Heart right ventricle (tissue), 16 donors: ENCODE results near the gene NKX6-2. TPM values are rescaled to one million over a fixed set of nuclear protein-coding genes. Genes with fewer than 3 reads are reported as not detected.

Experiments used
- ATAC-seq, 8 donors: fragments of 200-7000 bp; cut with Tn5 transposase; one replicate each; pipeline ENCODE4 v1.9.1; 2020; ENCODE audit warnings: mild to moderate bottlenecking in 8 of 8, moderate library complexity in 8 of 8, moderate number of reproducible peaks in 1 of 8
- DNase-seq, 2 donors: peaks; one replicate each; pipeline ENCODE4 v3.0.0-alpha.2; 2020
- H3K27ac ChIP-seq, 10 donors: fragments of 200-600 bp; sonication (generic) in 2 of 10; one replicate each; pipeline versions ENCODE4 v1.5.0 to v1.8.0; 2020 to 2022; ENCODE audit warnings: mild to moderate bottlenecking in 3 of 10
- H3K27me3 ChIP-seq, 7 donors: fragments of 200-600 bp; one replicate each; pipeline ENCODE4 v1.8.0; 2021 to 2022; ENCODE audit warnings: mild to moderate bottlenecking in 2 of 7
- H3K36me3 ChIP-seq, 9 donors: fragments of 200-600 bp; sonication (generic) in 1 of 9; one replicate each; pipeline versions ENCODE4 v1.5.0 to v1.8.0; 2020 to 2022; ENCODE audit warnings: mild to moderate bottlenecking in 2 of 9
- H3K4me1 ChIP-seq, 9 donors: fragments of 200-600 bp; sonication (generic) in 1 of 9; one replicate each; pipeline versions ENCODE4 v1.5.0 to v1.8.0; 2020 to 2022; ENCODE audit warnings: mild to moderate bottlenecking in 4 of 9
- H3K4me3 ChIP-seq, 10 donors: fragments of 200-600 bp; sonication (generic) in 2 of 10; one replicate each; pipeline versions ENCODE4 v1.5.0 to v1.8.0; 2020 to 2022; ENCODE audit warnings: mild to moderate bottlenecking in 7 of 10, moderate library complexity in 2 of 10
- H3K9me3 ChIP-seq, 11 donors: fragments of 200-600 bp in 10 of 11; sonication (generic) in 2 of 11; one replicate each; pipeline versions ENCODE4 v1.5.0 to v1.8.0; 2013 to 2022; ENCODE audit warnings: mild to moderate bottlenecking in 2 of 11, control low read depth in 1 of 11, moderate library complexity in 1 of 11
- WGBS, 2 donors: extraction: QIAGEN DNeasy Blood & Tissue Kit; methylation state at CpG; one replicate each; pipeline ENCODE4 v1.1.7; 2013; ENCODE audit warnings: inconsistent platforms in 1 of 2; 5-methylcytosine and 5-hydroxymethylcytosine counted together
- intact Hi-C, 10 donors: fragments of 100-400 bp; cut with DNase I; formaldehyde crosslinking; loops; one replicate each; pipeline versions ENCODE4 v1.11.1 to v1.14.2; 2022
- polyA plus RNA-seq, 2 donors: library from polyadenylated mRNA; stranded (reverse); fragments of 200-250 nt; gene quantifications; one replicate each; pipeline ENCODE4 v1.2.3, GENCODE V29; 2013
- total RNA-seq, 10 donors: library from RNA; stranded (reverse); fragmentation: NEBNext Ultra II Directional in 3 of 10; extraction: Animal tissue kit (Norgen Biotek cat#: 25700) in 3 of 10; gene quantifications; one replicate each; pipeline versions ENCODE4 v1.2.1 to v1.2.4, GENCODE V29; 2021 to 2023
- TF ChIP-seq, protein P1 (sequence below), 9 donors: fragments of 200-600 bp; sonication (generic) in 2 of 9; IDR thresholded peaks; one replicate each; pipeline versions ENCODE4 v1.5.0 to v1.8.0; 2021 to 2022; ENCODE audit warnings: antibody characterized with exemption in 9 of 9, mild to moderate bottlenecking in 5 of 9, moderate library complexity in 1 of 9
- donor health status: Arrhythmogenic right ventricular cardiomyopathy.
- donor health status: ischemic (EF 13 %, LVEDD 7.1; RV severe dilation, severe dysfunction).
- donor health status: healthy with polysubstance abuse.
- donor health status: DM: no; HTN: yes; CAD: no.
- donor health status: DM: no; HTN: no; CAD: no.
- donor health status: ischemic (EF 25% LVEDD 6.9; RV normal size, moderate dysfunction).
- donor health status: ischemic (EF 25% LVEDD 5.7; RV mildly dilated, moderate dysfunction).
- donor health status: healthy.
- donor health status: DM: yes; HTN: yes; CAD: no.
- donor health status: Ischemic cardiomyopathy.
- donor health status: ischemic (EF 35%, LVEDD 5.7; RV mildly dilated, moderate dysfunction).
- donor health status: nonischemic (EF 11% LVEDD 7.7; RV severe dilation, severe dysfunction).
- donor health status: DM: yes; HTN: yes; CAD: no.
- donor health status: PGD.
- donor health status: ischemic (EF 29% LVEDD 5.4; RV normal size, mild dysfunction).
- donor health status: nonischemic (EF 23%, LVEDD 6.1; RV moderate dilation, normal function).

NKX6-2 gene
- total and polyA plus RNA-seq, 12 donors, result 0.17 to 0.51 TPM; not detected in 10

DNA sequence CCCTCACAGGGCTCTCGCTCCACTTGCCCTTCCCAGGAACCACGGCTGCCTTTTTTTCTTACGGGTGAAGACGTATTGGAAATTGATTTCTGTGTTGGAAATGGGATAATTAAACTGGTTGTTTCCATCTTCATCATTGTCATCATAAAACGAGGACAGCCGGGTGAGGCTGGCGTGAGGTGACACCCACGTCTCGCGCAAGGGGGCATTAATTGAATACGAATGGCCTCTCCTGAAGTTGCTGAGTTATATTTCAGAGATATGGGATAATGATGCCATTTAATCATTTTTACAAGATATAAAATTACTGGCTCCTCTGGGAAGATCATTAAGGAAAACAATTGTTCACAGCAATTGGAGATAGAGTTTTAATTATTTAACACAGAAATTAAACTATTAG lies 18.3 kb upstream of the NKX6-2 start:
- 92 to 95% methylated on average over 11 of the region's 11 CpGs for WGBS, 2 donors
- Histone ChIP-seq H3K27ac (no peak overlapping the region), H3K27me3 (peaks cover 0 to 21% (median 17%) of the 10 kb centered on the region in 7 donors), H3K4me3 (no peak overlapping the region), H3K4me1 (no peaks in the 10 kb centered on the region), H3K36me3 (no peaks in the 10 kb centered on the region), H3K9me3 (peaks cover 0 to 7% (median 3%) of the 10 kb centered on the region in 11 donors)
- TF ChIP-seq, protein P1, sequence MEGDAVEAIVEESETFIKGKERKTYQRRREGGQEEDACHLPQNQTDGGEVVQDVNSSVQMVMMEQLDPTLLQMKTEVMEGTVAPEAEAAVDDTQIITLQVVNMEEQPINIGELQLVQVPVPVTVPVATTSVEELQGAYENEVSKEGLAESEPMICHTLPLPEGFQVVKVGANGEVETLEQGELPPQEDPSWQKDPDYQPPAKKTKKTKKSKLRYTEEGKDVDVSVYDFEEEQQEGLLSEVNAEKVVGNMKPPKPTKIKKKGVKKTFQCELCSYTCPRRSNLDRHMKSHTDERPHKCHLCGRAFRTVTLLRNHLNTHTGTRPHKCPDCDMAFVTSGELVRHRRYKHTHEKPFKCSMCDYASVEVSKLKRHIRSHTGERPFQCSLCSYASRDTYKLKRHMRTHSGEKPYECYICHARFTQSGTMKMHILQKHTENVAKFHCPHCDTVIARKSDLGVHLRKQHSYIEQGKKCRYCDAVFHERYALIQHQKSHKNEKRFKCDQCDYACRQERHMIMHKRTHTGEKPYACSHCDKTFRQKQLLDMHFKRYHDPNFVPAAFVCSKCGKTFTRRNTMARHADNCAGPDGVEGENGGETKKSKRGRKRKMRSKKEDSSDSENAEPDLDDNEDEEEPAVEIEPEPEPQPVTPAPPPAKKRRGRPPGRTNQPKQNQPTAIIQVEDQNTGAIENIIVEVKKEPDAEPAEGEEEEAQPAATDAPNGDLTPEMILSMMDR (IDR thresholded peaks at IDR 0.05), result no peak
- intact Hi-C loops, result no loop called here
- DNase-seq (no peak), ATAC-seq (no peak)

DNA sequence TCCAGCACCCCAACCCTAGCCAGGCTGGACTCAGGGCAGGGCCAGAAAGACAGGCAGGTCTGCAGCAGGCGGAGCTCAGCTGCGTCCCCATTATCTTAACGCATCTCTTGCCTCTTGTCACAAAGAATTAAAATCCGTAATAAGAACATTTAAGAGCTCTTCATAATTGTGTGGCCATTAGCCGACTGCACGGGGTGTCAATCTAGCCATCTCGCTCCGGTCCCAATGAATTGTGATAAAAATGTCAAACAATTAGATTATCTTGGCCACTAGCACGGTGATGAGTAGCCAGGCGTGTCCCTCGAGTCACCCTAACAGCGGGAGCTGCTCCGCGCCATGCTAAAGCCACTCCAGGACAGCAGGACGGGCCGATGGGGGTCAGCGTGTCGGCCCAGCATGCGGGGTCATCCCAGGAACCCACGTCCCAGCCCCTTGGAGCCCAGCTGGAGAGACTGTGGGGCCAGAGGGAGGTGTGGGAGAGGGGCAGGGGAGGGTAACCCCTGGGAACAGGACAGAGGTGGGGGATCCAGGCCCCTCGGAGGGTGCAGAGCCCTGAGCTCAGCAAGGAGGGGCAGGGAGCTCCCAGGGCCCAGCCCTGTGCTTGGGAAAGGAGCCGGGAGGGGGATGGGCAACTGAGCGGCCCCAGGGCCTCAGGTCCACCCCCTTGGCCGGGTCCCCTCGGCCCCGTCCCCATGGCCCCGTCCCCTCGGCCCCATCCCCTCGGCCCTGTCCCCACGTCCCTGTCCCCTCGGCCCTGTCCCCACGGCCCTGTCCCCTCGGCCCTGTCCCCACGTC lies 17.7 kb upstream of the NKX6-2 start:
- no peaks in the 10 kb centered on the region for H3K4me1 ChIP-seq
- ATAC-seq, result no peak
- TF ChIP-seq, protein P1 (IDR thresholded peaks at IDR 0.05), result no peak
- intact Hi-C loops, result no loop called here
- H3K27me3 ChIP-seq, result peaks cover 0 to 16% (median 10%) of the 10 kb centered on the region in 7 donors
- H3K36me3 ChIP-seq, result no peaks in the 10 kb centered on the region
- DNase-seq, result no peak
- peaks cover 0 to 7% (median 3%) of the 10 kb centered on the region in 11 donors for H3K9me3 ChIP-seq
- H3K27ac ChIP-seq, result no peak overlapping the region
- no peak overlapping the region for H3K4me3 ChIP-seq
- WGBS, 2 donors, result 79 to 80% methylated on average over 24 to 34 of the region's 34 CpGs

DNA sequence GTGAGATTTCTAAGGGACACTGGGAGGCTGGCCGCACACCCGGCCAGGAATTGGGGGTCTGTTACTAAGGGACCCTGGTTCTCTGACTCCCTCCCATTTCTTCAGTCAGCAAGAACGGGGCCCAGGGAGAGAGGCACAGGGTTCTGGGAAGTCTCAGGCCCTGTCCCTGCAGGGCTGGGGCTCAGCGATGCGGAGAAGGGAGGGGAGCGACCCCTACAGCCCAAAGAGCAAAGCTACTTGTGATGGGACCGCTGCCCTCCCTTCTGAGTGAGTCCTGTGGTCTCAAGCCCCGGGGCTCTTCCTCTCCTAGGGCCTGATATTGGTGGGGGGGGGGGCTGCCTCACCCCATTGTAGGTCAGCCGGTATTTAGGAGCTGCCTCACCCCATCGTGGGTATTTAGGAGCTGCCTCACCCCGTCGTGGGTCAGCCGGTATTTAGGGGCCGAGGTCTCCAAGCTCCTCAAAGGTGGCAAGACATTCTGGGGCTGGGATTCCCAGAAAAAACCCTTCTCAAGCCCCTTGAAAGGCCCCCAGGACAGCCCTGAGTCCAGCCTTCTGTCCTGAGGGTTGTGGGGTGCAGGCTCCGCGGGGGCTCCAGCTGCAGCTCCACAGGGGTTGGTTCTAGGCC lies 16.9 kb upstream of the NKX6-2 start:
- ATAC-seq (no peak), DNase-seq (no peak)
- no peak overlapping the region for H3K27ac ChIP-seq
- TF ChIP-seq, protein P1 (IDR thresholded peaks at IDR 0.05), result no peak
- 76 to 80% methylated on average over 16 of the region's 16 CpGs for WGBS, 2 donors
- intact Hi-C loops, result no loop called here
- no peaks in the 10 kb centered on the region for H3K4me1 ChIP-seq
- H3K27me3 ChIP-seq, result peaks cover 0 to 11% (median 4%) of the 10 kb centered on the region in 7 donors
- H3K36me3 ChIP-seq, result no peaks in the 10 kb centered on the region
- H3K4me3 ChIP-seq, result no peak overlapping the region
- H3K9me3 ChIP-seq, result peaks cover 0 to 7% (median 3%) of the 10 kb centered on the region in 11 donors

DNA sequence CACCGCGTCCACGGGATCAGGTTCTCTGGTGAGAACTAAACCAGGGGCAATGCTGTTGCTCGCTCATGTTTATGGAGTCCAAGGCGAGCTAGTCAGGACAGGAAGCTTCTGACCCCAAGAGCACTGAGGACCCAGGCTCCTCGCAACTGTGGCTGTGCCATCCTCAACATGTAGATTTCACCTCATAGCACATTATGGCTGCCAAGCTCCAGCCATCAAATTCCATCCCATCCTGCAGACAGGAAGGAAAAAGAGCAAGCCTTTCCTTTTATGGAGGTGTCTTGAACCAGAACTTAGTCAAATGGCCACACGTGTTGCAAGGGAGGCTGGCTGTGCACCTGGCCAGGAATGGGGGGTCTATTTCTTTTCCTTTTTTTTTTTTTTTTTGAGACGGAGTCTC lies 16.1 kb upstream of the NKX6-2 start:
- Histone ChIP-seq H3K27me3 (peaks cover 0 to 11% (median 0%) of the 10 kb centered on the region in 7 donors), H3K27ac (no peak overlapping the region), H3K36me3 (no peaks in the 10 kb centered on the region), H3K9me3 (peaks cover 0 to 7% (median 3%) of the 10 kb centered on the region in 11 donors), H3K4me3 (no peak overlapping the region), H3K4me1 (no peaks in the 10 kb centered on the region)
- ATAC-seq, result no peak
- no peak for DNase-seq
- TF ChIP-seq, protein P1 (IDR thresholded peaks at IDR 0.05), result no peak
- WGBS, 2 donors, result 82 to 91% methylated on average over 8 of the region's 8 CpGs
- intact Hi-C loops, result no loop called here
